Measurements from ENCODE around the gene SLC6A18.

SLC6A18 gene

GRCh38 chr5:1242733-1243486, 17.7 kb downstream of the SLC6A18 start:
- no peak overlapping the region for H3K27ac ChIP-seq
- no peaks in the 10 kb centered on the region for H3K4me1 ChIP-seq (ENCODE audit: control insufficient read depth in 1 of 2, insufficient read depth in 1 of 2, low read depth in 1 of 2, low read length in 1 of 2)
- no peaks in the 10 kb centered on the region for H3K36me3 ChIP-seq
- H3K27me3 ChIP-seq: peaks cover 43% of the 10 kb centered on the region
- TF ChIP-seq CTCF (IDR thresholded peaks at IDR 0.05): no peak
- no peak overlapping the region for H3K4me3 ChIP-seq (ENCODE audit: low read depth in 1 of 2, low read length in 1 of 2)
- H3K9me3 ChIP-seq: no peaks in the 10 kb centered on the region

GRCh38 chr5:1243487-1244130, 18.4 kb downstream of the SLC6A18 start:
- Histone ChIP-seq H3K27ac (no peak overlapping the region), H3K4me3 (ENCODE audit: low read depth in 1 of 2, low read length in 1 of 2) (no peak overlapping the region), H3K4me1 (ENCODE audit: control insufficient read depth in 1 of 2, insufficient read depth in 1 of 2, low read depth in 1 of 2, low read length in 1 of 2) (no peaks in the 10 kb centered on the region), H3K9me3 (no peaks in the 10 kb centered on the region), H3K27me3 (peaks cover 43% of the 10 kb centered on the region), H3K36me3 (no peaks in the 10 kb centered on the region)
- TF ChIP-seq CTCF (IDR thresholded peaks at IDR 0.05): no peak

- no peak for TF ChIP-seq CTCF (IDR thresholded peaks at IDR 0.05)
- Histone ChIP-seq H3K27ac (no peak overlapping the region), H3K4me1 (ENCODE audit: control insufficient read depth in 1 of 2, insufficient read depth in 1 of 2, low read depth in 1 of 2, low read length in 1 of 2) (no peaks in the 10 kb centered on the region), H3K9me3 (no peaks in the 10 kb centered on the region), H3K27me3 (peaks cover 43% of the 10 kb centered on the region), H3K36me3 (no peaks in the 10 kb centered on the region), H3K4me3 (ENCODE audit: low read depth in 1 of 2, low read length in 1 of 2) (no peak overlapping the region)
These were observed 19.1 kb downstream of the SLC6A18 start for GRCh38 chr5:1244255-1244654.

- no peaks in the 10 kb centered on the region for H3K9me3 ChIP-seq
- no peak overlapping the region for H3K4me3 ChIP-seq (ENCODE audit: low read depth in 1 of 2, low read length in 1 of 2)
- no peak for TF ChIP-seq CTCF (IDR thresholded peaks at IDR 0.05)
- peaks cover 43% of the 10 kb centered on the region for H3K27me3 ChIP-seq
- no peak overlapping the region for H3K27ac ChIP-seq
- H3K4me1 ChIP-seq (ENCODE audit: control insufficient read depth in 1 of 2, insufficient read depth in 1 of 2, low read depth in 1 of 2, low read length in 1 of 2): no peaks in the 10 kb centered on the region
- H3K36me3 ChIP-seq: no peaks in the 10 kb centered on the region
These were observed 19.8 kb downstream of the SLC6A18 start for GRCh38 chr5:1244976-1245375.

- Histone ChIP-seq H3K4me3 (ENCODE audit: low read depth in 1 of 2, low read length in 1 of 2) (no peak overlapping the region), H3K9me3 (no peaks in the 10 kb centered on the region), H3K4me1 (ENCODE audit: control insufficient read depth in 1 of 2, insufficient read depth in 1 of 2, low read depth in 1 of 2, low read length in 1 of 2) (no peaks in the 10 kb centered on the region), H3K27ac (no peak overlapping the region), H3K27me3 (peaks cover 43% of the 10 kb centered on the region), H3K36me3 (no peaks in the 10 kb centered on the region)
- no peak for TF ChIP-seq CTCF (IDR thresholded peaks at IDR 0.05)
These were observed 20.9 kb downstream of the SLC6A18 start for GRCh38 chr5:1245905-1246576.
